OCI-LY7 (cell line): ENCODE results near the gene FAM3C. TPM values are rescaled to one million over a fixed set of nuclear protein-coding genes. Genes with fewer than 3 reads are reported as not detected.

Source experiments
- total RNA-seq, 2 experiments: library from RNA; depleted of rRNA in 1 of 2; stranded (reverse); fragments of >200 nt in 1 of 2; shearing (Covaris generic) in 1 of 2; gene quantifications; 2 replicates each; pipeline ENCODE4 v1.2.3, GENCODE V29; 2014 to 2022

The FAM3C gene
- total RNA-seq, 2 experiments from 2014 or later: 18.1 to 27.6 TPM

Other genes starting within 250 kb of the FAM3C start
- gene WNT16, start 67.3 kb downstream of the FAM3C start, total RNA-seq (2014; rRNA removed; shearing (Covaris generic)): not detected in 2 replicates
- not detected in 2 replicates for gene WNT16, start 67.3 kb downstream of the FAM3C start, total RNA-seq (2022)